ENCODE data around the gene TAF11L2. TPM values are rescaled to one million over a fixed set of nuclear protein-coding genes. Genes with fewer than 3 reads are reported as not detected.

Gene TAF11L2
- total RNA-seq, 1 donor from 2014 or later, result not detected

Other genes with a start within 250 kb of the TAF11L2 start
- gene TAF11L3, start 20.1 kb downstream of the TAF11L2 start, total RNA-seq, result not detected in 2 replicates
- not detected in 2 replicates for gene TAF11L4, start 23.6 kb downstream of the TAF11L2 start, total RNA-seq
- gene TAF11L5, start 27.0 kb downstream of the TAF11L2 start, total RNA-seq, result not detected in 2 replicates
- not detected in 2 replicates for gene TAF11L6, start 30.4 kb downstream of the TAF11L2 start, total RNA-seq
- gene TAF11L7, start 87.5 kb downstream of the TAF11L2 start, total RNA-seq, result not detected in 2 replicates
- not detected in 2 replicates for gene TAF11L8, start 92.7 kb downstream of the TAF11L2 start, total RNA-seq
- not detected in 2 replicates for gene TAF11L9, start 96.2 kb downstream of the TAF11L2 start, total RNA-seq
- not detected in 2 replicates for gene TAF11L10, start 99.6 kb downstream of the TAF11L2 start, total RNA-seq
- not detected in 2 replicates for gene TAF11L11, start 106.0 kb downstream of the TAF11L2 start, total RNA-seq
- gene TAF11L12, start 112.2 kb downstream of the TAF11L2 start, total RNA-seq, result not detected in 2 replicates
- not detected in 2 replicates for gene TAF11L13, start 133.9 kb downstream of the TAF11L2 start, total RNA-seq
- gene TAF11L14, start 136.2 kb downstream of the TAF11L2 start, total RNA-seq, result not detected in 2 replicates